Loucy (cell line): Measurements from ENCODE around the gene KIRREL1.

Experiments used
- H2AFZ ChIP-seq: fragments of 200-600 bp; sonication (generic); 2 replicates; pipeline ENCODE4 v1.6.0; 2016; ENCODE audit warnings: antibody characterized with exemption, mild to moderate bottlenecking, low read length, moderate library complexity
- H3F3A ChIP-seq: fragments of 200-600 bp; 2 replicates; pipeline ENCODE4 v1.6.0; 2016; ENCODE audit warnings: antibody characterized with exemption, low read depth, mild to moderate bottlenecking
- H3K27me3 ChIP-seq: fragments of 200-600 bp; sonication (generic); 2 replicates; pipeline ENCODE4 v1.6.1; 2014; ENCODE audit warnings: low read length, mild to moderate bottlenecking; ENCODE audit not compliant: insufficient read depth, poor library complexity, severe bottlenecking
- H3K36me3 ChIP-seq: fragments of 200-600 bp; sonication (generic); 2 replicates; pipeline ENCODE4 v1.6.1; 2016; ENCODE audit warnings: low read length; ENCODE audit not compliant: insufficient read depth
- H3K4me1 ChIP-seq: fragments of 200-600 bp; sonication (generic); 2 replicates; pipeline ENCODE4 v1.5.1; 2014; ENCODE audit warnings: low read length, mild to moderate bottlenecking; ENCODE audit not compliant: insufficient read depth, poor library complexity, severe bottlenecking
- H3K4me2 ChIP-seq: fragments of 200-600 bp; sonication (generic); 2 replicates; pipeline ENCODE4 v1.6.0; 2014; ENCODE audit warnings: antibody characterized with exemption, low read length, low read depth, mild to moderate bottlenecking; ENCODE audit not compliant: poor library complexity, severe bottlenecking
- H3K4me3 ChIP-seq: fragments of 200-600 bp; sonication (generic); 2 replicates; pipeline ENCODE4 v1.5.1; 2014; ENCODE audit warnings: low read length, mild to moderate bottlenecking, mixed read lengths; ENCODE audit not compliant: poor library complexity, severe bottlenecking
- H3K79me2 ChIP-seq: fragments of 200-600 bp; sonication (generic); 2 replicates; pipeline ENCODE4 v1.6.1; 2014; ENCODE audit warnings: low read length; ENCODE audit not compliant: insufficient read depth
- H3K9ac ChIP-seq: fragments of 200-600 bp; sonication (generic); 2 replicates; pipeline ENCODE4 v1.6.0; 2014; ENCODE audit warnings: mild to moderate bottlenecking, low read depth, low read length, moderate library complexity; ENCODE audit not compliant: poor library complexity, severe bottlenecking
- H3K9me2 ChIP-seq: fragments of 200-600 bp; sonication (generic); replicated peaks from 2 replicates; pipeline ENCODE4 v1.6.1; 2016; ENCODE audit warnings: low read depth, low read length, mixed read lengths
- H3K9me3 ChIP-seq: fragments of 200-600 bp; sonication (generic); 2 replicates; pipeline ENCODE4 v1.6.1; 2014; ENCODE audit warnings: mild to moderate bottlenecking, antibody characterized with exemption, low read length, low read depth; ENCODE audit not compliant: insufficient read depth
- H4K20me1 ChIP-seq: fragments of 200-600 bp; sonication (generic); 2 replicates; pipeline ENCODE4 v1.6.0; 2014; ENCODE audit warnings: antibody characterized with exemption, low read length, mild to moderate bottlenecking; ENCODE audit not compliant: insufficient read depth, poor library complexity, severe bottlenecking
- EZH2phosphoT487 ChIP-seq: fragments of 200-600 bp; IDR thresholded peaks from 2 replicates; pipeline ENCODE4 v1.6.1; 2018; ENCODE audit warnings: antibody characterized with exemption, mild to moderate bottlenecking, moderate library complexity, borderline replicate concordance
- TF ChIP-seq, protein P1 (sequence below): fragments of 200-600 bp; sonication (generic); conservative IDR thresholded peaks from 2 replicates; pipeline ENCODE4 v1.5.1; 2014; ENCODE audit warnings: mild to moderate bottlenecking, antibody characterized with exemption, low read length

The KIRREL1 gene

DNA sequence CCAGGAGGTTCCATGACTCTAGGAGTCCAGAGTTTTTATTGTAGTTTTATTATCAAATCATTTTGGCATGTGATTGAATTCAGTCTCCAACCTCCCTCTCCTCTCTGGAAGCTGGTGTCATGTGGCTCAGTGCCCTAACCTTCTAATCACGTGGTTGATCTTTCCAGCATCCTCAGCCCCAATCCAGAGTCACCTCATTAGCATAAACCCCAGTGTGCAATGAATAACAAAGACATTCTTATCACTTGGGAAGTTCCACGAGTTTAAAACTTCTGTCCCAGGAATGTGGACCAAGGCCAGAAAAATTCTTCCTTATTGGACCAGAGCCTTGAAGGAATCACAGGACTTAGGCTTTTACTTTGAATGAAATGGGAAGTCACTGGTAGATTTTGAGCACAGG, 52.2 kb downstream of the KIRREL1 start:
- no peaks in the 10 kb centered on the region for H3K9me2 ChIP-seq
- no peak overlapping the region for H3K4me3 ChIP-seq
- no peak overlapping the region for H2AFZ ChIP-seq
- no peaks in the 10 kb centered on the region for H4K20me1 ChIP-seq
- H3F3A ChIP-seq = no peaks in the 10 kb centered on the region
- no peaks in the 10 kb centered on the region for H3K36me3 ChIP-seq
- H3K4me2 ChIP-seq = no peak overlapping the region
- no peak overlapping the region for H3K9ac ChIP-seq
- H3K4me1 ChIP-seq = no peaks in the 10 kb centered on the region
- H3K79me2 ChIP-seq = no peaks in the 10 kb centered on the region
- no peaks in the 10 kb centered on the region for H3K27me3 ChIP-seq
- no peak for TF ChIP-seq EZH2phosphoT487
- TF ChIP-seq, protein P1, sequence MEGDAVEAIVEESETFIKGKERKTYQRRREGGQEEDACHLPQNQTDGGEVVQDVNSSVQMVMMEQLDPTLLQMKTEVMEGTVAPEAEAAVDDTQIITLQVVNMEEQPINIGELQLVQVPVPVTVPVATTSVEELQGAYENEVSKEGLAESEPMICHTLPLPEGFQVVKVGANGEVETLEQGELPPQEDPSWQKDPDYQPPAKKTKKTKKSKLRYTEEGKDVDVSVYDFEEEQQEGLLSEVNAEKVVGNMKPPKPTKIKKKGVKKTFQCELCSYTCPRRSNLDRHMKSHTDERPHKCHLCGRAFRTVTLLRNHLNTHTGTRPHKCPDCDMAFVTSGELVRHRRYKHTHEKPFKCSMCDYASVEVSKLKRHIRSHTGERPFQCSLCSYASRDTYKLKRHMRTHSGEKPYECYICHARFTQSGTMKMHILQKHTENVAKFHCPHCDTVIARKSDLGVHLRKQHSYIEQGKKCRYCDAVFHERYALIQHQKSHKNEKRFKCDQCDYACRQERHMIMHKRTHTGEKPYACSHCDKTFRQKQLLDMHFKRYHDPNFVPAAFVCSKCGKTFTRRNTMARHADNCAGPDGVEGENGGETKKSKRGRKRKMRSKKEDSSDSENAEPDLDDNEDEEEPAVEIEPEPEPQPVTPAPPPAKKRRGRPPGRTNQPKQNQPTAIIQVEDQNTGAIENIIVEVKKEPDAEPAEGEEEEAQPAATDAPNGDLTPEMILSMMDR = no peak
- no peaks in the 10 kb centered on the region for H3K9me3 ChIP-seq

DNA sequence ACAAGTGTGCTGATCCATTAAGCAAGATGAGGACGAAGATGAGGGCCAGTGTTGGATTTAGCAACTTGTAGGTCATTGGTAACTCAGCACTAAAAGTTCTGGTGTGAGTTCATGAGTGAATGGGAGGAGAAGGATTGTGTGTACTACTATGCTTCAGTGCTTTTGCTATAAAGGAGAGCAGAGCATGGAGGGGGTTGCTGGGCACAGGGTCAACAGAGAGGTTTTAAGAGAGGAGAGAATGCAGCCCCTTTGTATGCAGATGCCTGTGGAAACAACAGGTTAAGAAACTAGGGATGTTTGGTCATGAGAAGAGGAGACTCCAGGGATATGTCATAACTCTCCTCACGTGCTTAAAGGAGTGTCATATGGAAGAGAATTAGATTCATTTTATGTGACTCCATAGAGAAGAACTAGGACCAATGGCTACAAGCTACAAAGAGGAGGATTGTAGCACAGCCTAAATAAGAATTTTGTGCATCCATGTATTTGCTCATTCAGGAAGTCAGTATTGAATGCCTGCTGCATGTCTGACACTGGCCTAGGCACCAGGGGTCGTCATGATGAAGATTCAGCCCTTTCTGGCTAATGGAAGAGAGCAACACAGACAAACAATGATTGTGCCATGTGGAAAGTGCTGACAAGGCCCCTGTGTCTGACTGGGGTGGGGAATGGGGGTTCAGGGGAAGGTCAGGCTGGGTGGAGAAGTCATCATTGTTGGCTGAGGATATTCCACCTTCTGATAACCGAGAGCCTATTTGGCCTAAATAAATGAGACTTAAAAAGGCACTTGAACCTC, 53.5 kb downstream of the KIRREL1 start:
- Histone ChIP-seq H3K4me2 (no peak overlapping the region), H3K36me3 (no peaks in the 10 kb centered on the region), H3K4me3 (no peak overlapping the region), H3K9ac (no peak overlapping the region), H3K79me2 (no peaks in the 10 kb centered on the region), H3K27me3 (no peaks in the 10 kb centered on the region), H3K4me1 (no peaks in the 10 kb centered on the region), H3K9me3 (no peaks in the 10 kb centered on the region), H2AFZ (no peak overlapping the region), H3K9me2 (no peaks in the 10 kb centered on the region), H4K20me1 (no peaks in the 10 kb centered on the region), H3F3A (no peaks in the 10 kb centered on the region)
- no peak for TF ChIP-seq EZH2phosphoT487

DNA sequence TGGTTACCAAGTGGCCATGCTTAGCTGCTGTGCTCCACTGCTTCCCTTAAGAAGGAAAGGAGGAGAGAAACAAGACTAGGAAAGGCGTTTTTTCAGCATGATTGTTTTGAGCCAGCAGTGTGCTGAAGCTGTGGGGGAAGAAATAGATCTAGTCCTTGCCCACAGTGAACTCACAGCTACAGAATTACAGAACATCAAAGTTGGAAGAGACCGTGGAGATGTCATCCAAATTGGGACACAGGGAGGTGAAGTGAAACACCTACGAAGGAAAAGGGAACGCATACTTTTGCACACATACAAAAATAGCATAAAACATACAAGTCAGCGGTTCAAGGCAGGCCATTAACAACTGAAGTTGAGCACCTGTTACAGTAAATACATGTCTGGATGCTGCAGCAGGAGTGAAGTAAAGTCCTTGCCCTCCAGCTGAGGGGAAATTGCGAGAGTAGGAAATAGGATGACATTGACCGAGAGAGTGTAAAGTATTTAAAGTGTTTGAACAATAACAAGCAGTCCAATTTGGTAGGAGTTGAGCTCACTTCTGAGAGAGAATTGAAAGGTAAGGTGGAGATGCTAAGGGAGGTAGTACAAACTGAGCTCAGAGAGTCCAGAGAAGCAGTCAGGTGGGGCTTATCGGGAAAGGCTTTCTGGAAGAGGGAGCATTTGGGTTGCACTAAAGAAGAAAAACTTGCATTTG, 55.1 kb downstream of the KIRREL1 start:
- TF ChIP-seq EZH2phosphoT487 = no peak
- TF ChIP-seq, protein P1 = no peak
- no peak overlapping the region for H3K4me2 ChIP-seq
- no peaks in the 10 kb centered on the region for H3K4me1 ChIP-seq
- no peak overlapping the region for H3K4me3 ChIP-seq
- H3F3A ChIP-seq = no peaks in the 10 kb centered on the region
- no peaks in the 10 kb centered on the region for H3K9me3 ChIP-seq
- H2AFZ ChIP-seq = no peak overlapping the region
- no peaks in the 10 kb centered on the region for H3K36me3 ChIP-seq
- no peaks in the 10 kb centered on the region for H4K20me1 ChIP-seq
- no peaks in the 10 kb centered on the region for H3K9me2 ChIP-seq
- no peak overlapping the region for H3K9ac ChIP-seq
- H3K79me2 ChIP-seq = no peaks in the 10 kb centered on the region
- no peaks in the 10 kb centered on the region for H3K27me3 ChIP-seq
